GM12878 (cell line): ENCODE data around the gene SLC25A33.

Experiments
- CEBPZ ChIP-seq: fragments of 150-350 bp; IDR thresholded peaks from 2 replicates; pipeline ENCODE4 v1.6.1; 2016; ENCODE audit warnings: low read depth, low read length
- CTCF ChIP-seq, 3 experiments: IDR thresholded peaks in 2 of 3; conservative IDR thresholded peaks in 1 of 3; 2 replicates each; pipeline ENCODE4 v1.5.1; 2011; ENCODE audit warnings: low read depth in 3 of 3, low read length in 3 of 3, mild to moderate bottlenecking in 3 of 3, control low read depth in 2 of 3, moderate library complexity in 2 of 3, inconsistent platforms in 1 of 3, mixed read lengths in 1 of 3; ENCODE audit not compliant: control insufficient read depth in 2 of 3, insufficient read depth in 1 of 3; ENCODE audit errors: extremely low read depth in 1 of 3
- EGR1 ChIP-seq, 2 experiments: IDR thresholded peaks; 1 replicate in 1 of 2; 2 replicates in 1 of 2; pipeline ENCODE4 v1.6.1; 2011 to 2012; ENCODE audit warnings: low read depth in 2 of 2, low read length in 2 of 2, borderline replicate concordance in 1 of 2, mild to moderate bottlenecking in 1 of 2, moderate library complexity in 1 of 2
- EZH2 ChIP-seq: IDR thresholded peaks from 2 replicates; pipeline ENCODE4 v1.6.1; 2012; ENCODE audit warnings: low read depth, mild to moderate bottlenecking, control low read depth, inconsistent platforms, low read length, borderline replicate concordance; ENCODE audit not compliant: control insufficient read depth
- HSF1 ChIP-seq: fragments of 150-350 bp; IDR thresholded peaks from 2 replicates; pipeline ENCODE4 v1.6.1; 2014; ENCODE audit warnings: mild to moderate bottlenecking, low read depth, low read length
- MLLT1 ChIP-seq: fragments of 450-650 bp; IDR thresholded peaks from 2 replicates; pipeline ENCODE4 v1.6.1; 2016; ENCODE audit warnings: mild to moderate bottlenecking
- NFXL1 ChIP-seq: fragments of 450-650 bp; IDR thresholded peaks from 2 replicates; pipeline ENCODE4 v1.6.1; 2017; ENCODE audit warnings: antibody characterized with exemption, mild to moderate bottlenecking, borderline replicate concordance
- RAD21 ChIP-seq: IDR thresholded peaks from 2 replicates; pipeline ENCODE4 v1.6.1; 2011; ENCODE audit warnings: mild to moderate bottlenecking, low read depth, low read length, moderate library complexity; ENCODE audit not compliant: insufficient read depth
- RCOR1 ChIP-seq: conservative IDR thresholded peaks from 2 replicates; pipeline ENCODE4 v1.6.1; 2012; ENCODE audit warnings: low read depth, low read length, improper control_type of control experiment
- REST ChIP-seq: IDR thresholded peaks from 2 replicates; pipeline ENCODE4 v1.6.1; 2012; ENCODE audit warnings: mild to moderate bottlenecking, low read depth, low read length

- TF ChIP-seq NFXL1, result no peak
- no peak for TF ChIP-seq EGR1 (IDR thresholded peaks at IDR 0.05; ENCODE audit: borderline replicate concordance in 1 of 2, low read depth in 2 of 2, low read length in 2 of 2)
- no peak for TF ChIP-seq EZH2
- TF ChIP-seq CTCF (IDR thresholded peaks at IDR 0.05 in 2 of 3, conservative IDR thresholded peaks at IDR 0.05 in 1 of 3; ENCODE audit: control insufficient read depth in 2 of 3, extremely low read depth in 1 of 3, insufficient read depth in 1 of 3, low read depth in 3 of 3, low read length in 3 of 3), result no peak
- TF ChIP-seq RAD21, result no peak
- TF ChIP-seq MLLT1, result no peak
- TF ChIP-seq RCOR1, result no peak
- no peak for TF ChIP-seq CEBPZ
- no peak for TF ChIP-seq REST
- TF ChIP-seq HSF1, result no peak
Measured at GRCh38 chr1:9634582-9634981, 95.3 kb downstream of the SLC25A33 start.
